Measurements from ENCODE around the gene GRIA3.

GRCh38 chrX:123263747-123264146, 79.7 kb downstream of the GRIA3 start:
- TF ChIP-seq SUZ12 (IDR thresholded peaks at IDR 0.05; ENCODE audit: extremely low read depth, insufficient read depth, insufficient read length): no peak
- TF ChIP-seq YY1 (IDR thresholded peaks at IDR 0.05; ENCODE audit: insufficient read depth, insufficient read length): no peak
- no peak for TF ChIP-seq ZNF274 (IDR thresholded peaks at IDR 0.05; ENCODE audit: low read depth, low read length)

All from NT2/D1 (cell line).